Ectodermal cell (in vitro differentiated cells): ENCODE data around the gene ADAMTS18.
"Not testable (repeated sequence)": the region's sequence is repeated elsewhere in the genome, so short reads cannot be mapped to it uniquely, and the experiment has no call there.

ENCODE experiments used
- H3K27ac ChIP-seq: 2 replicates; pipeline ENCODE4 v1.7.0; 2013; ENCODE audit warnings: mild to moderate bottlenecking, low read depth, low read length; ENCODE audit not compliant: insufficient read depth, poor library complexity, severe bottlenecking
- H3K27me3 ChIP-seq: 2 replicates; pipeline ENCODE4 v1.7.0; 2013; ENCODE audit warnings: mild to moderate bottlenecking, low read length; ENCODE audit not compliant: insufficient read depth, control insufficient read depth, poor library complexity, severe bottlenecking
- H3K36me3 ChIP-seq: one replicate; pipeline ENCODE4 v1.7.0; 2013; ENCODE audit warnings: low read length; ENCODE audit not compliant: control insufficient read depth, insufficient read depth
- H3K4me1 ChIP-seq: one replicate; pipeline ENCODE4 v1.7.0; 2013; ENCODE audit warnings: low read length; ENCODE audit not compliant: control insufficient read depth, insufficient read depth
- H3K4me3 ChIP-seq: 2 replicates; pipeline ENCODE4 v1.7.0; 2013; ENCODE audit warnings: low read depth, low read length, control low read depth; ENCODE audit not compliant: insufficient read depth
- H3K9me3 ChIP-seq: 2 replicates; pipeline ENCODE4 v1.7.0; 2013; ENCODE audit warnings: mild to moderate bottlenecking, low read length, moderate library complexity; ENCODE audit not compliant: control insufficient read depth
- WGBS, 2 experiments: methylation state at CpG; one replicate each; pipeline ENCODE4 v1.1.7; 2013; ENCODE audit warnings: missing lambda C conversion rate in 2 of 2; 5-methylcytosine and 5-hydroxymethylcytosine counted together

ADAMTS18 gene

DNA sequence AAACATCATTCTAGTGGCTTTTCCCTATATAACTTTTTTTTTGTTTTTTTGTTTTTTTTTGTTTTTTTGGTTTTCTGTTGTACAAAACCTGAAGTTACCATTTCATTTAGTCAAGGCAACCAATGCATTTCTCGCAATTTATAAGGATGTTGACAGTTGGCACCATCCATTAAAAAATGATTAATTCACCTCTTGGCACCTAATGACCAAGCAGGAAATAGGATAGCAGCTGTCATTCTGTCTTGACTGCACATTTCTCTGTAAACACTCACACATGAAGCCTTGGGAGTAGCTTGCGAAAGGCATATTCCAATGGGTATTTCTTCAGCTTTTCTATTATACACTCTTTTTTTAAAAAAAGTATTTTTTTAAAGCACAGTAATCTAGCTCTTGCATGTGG, 158.2 kb downstream of the ADAMTS18 start:
- Histone ChIP-seq H3K36me3 (no peaks in the 10 kb centered on the region), H3K9me3 (no peaks in the 10 kb centered on the region), H3K4me1 (peaks cover 1% of the 10 kb centered on the region), H3K27me3 (no peaks in the 10 kb centered on the region), H3K27ac (no peak overlapping the region), H3K4me3 (no peak overlapping the region)
- WGBS, 2 experiments, result 91 to 99% methylated on average over 2 of the region's 2 CpGs

DNA sequence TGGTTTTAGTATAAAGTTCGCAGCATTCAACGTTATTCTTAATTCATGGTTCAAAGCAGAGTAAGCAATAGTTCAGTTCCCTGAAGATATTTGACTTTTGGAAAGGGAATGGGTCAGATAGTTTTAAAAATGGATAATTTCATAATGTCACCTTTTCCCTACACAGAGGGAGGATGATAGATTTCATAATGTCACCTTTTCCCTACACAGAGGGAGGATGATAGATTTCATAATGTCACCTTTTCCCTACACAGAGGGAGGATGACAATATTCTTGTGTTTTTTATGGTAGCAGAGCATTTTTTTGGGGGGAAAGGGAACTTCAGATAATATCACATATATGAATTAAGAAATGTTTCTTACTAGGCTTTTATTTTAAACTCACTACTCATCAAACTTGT, 159.5 kb downstream of the ADAMTS18 start:
- not testable (repeated sequence) for H3K4me3 ChIP-seq, H3K36me3 ChIP-seq, H3K27me3 ChIP-seq, H3K4me1 ChIP-seq, H3K9me3 ChIP-seq, H3K27ac ChIP-seq
- 94% methylated on average over 2 of the region's 2 CpGs for WGBS, 2 experiments

DNA sequence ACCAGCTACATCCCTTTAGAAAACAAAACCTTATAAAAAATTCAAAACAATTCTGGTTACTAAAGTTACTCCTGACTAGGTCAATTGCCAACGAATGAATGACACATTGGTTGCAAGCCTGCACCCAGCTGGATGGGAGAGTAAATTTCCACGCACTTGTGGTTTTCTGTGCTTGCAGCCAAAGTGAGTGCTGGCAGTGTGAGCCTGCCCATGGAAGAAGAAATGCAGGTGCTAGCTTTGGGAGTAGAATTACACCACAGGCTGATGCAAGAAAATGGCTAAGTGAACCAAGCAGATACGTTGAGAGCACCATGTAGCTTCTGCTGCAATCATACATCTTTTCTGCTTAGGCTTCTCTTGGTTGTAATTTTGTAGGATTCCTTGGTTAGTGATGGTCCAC, 161.0 kb downstream of the ADAMTS18 start:
- Histone ChIP-seq H3K27me3 (no peaks in the 10 kb centered on the region), H3K4me1 (peaks cover 4% of the 10 kb centered on the region), H3K9me3 (no peaks in the 10 kb centered on the region), H3K36me3 (no peaks in the 10 kb centered on the region), H3K4me3 (no peak overlapping the region), H3K27ac (no peak overlapping the region)
- 77 to 78% methylated on average over 3 of the region's 3 CpGs for WGBS, 2 experiments

- Histone ChIP-seq H3K36me3 (no peaks in the 10 kb centered on the region), H3K27ac (no peak overlapping the region), H3K4me1 (peaks cover 4% of the 10 kb centered on the region), H3K27me3 (no peaks in the 10 kb centered on the region), H3K9me3 (no peaks in the 10 kb centered on the region), H3K4me3 (no peak overlapping the region)
- WGBS, 2 experiments, result 72 to 78% methylated on average over 7 to 8 of the region's 8 CpGs
Measured at GRCh38 chr16:77271532-77272426, 163.1 kb downstream of the ADAMTS18 start.

- H3K27ac ChIP-seq, H3K36me3 ChIP-seq, H3K27me3 ChIP-seq, H3K4me3 ChIP-seq, H3K9me3 ChIP-seq, H3K4me1 ChIP-seq: not testable (repeated sequence)
- 100% methylated on average over 1 of the region's 1 CpG for WGBS, 2 experiments
Measured at GRCh38 chr16:77266185-77266584, 168.6 kb downstream of the ADAMTS18 start.

- Histone ChIP-seq H3K4me1 (no peaks in the 10 kb centered on the region), H3K27ac (no peak overlapping the region), H3K36me3 (no peaks in the 10 kb centered on the region), H3K9me3 (no peaks in the 10 kb centered on the region), H3K4me3 (no peak overlapping the region), H3K27me3 (no peaks in the 10 kb centered on the region)
- 71 to 83% methylated on average over 3 of the region's 3 CpGs for WGBS, 2 experiments
Measured at GRCh38 chr16:77262971-77263370, 171.9 kb downstream of the ADAMTS18 start.

DNA sequence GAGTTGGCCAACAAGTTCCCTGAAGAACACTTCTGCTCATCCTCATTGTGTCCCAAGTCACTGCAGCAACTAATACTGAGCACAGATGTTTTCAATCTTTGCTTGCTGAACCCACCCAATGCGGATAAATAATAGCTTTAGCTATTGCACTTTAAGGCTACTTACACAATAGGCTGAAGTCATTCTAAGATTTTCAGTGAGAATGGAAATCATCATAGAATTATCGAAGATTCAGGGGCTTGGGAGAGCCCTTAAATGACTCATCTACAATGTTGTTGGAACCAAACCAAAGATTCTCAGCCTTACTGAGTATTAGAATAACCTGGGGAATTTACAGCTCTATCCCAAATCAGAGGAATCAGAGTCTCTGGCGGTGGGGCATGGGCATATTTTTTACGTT, 184.4 kb downstream of the ADAMTS18 start:
- WGBS, 2 experiments, result 97 to 98% methylated on average over 4 of the region's 4 CpGs
- Histone ChIP-seq H3K27me3 (no peaks in the 10 kb centered on the region), H3K27ac (no peak overlapping the region), H3K9me3 (no peaks in the 10 kb centered on the region), H3K4me3 (no peak overlapping the region), H3K4me1 (no peaks in the 10 kb centered on the region), H3K36me3 (no peaks in the 10 kb centered on the region)

DNA sequence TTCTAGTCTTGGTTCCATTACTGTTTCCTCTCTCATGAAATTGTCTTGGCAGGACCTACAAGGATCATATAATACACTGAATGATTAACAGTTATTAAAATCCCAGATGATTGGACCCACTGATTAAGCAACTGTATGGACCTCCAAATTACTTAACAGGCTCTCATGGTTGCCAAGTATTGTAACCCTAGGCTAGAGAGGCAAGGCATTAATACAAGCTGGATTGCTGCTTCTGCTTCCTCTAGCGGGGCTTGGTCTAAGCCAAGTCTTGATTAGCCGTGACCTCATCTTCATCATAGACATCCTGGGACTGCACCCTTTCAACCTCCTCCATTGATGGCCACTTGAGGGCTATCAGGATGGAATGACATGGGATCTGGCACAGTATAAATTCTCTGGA, 188.7 kb downstream of the ADAMTS18 start:
- H3K9me3 ChIP-seq, result no peaks in the 10 kb centered on the region
- H3K27ac ChIP-seq, result no peak overlapping the region
- H3K4me1 ChIP-seq, result no peaks in the 10 kb centered on the region
- no peaks in the 10 kb centered on the region for H3K36me3 ChIP-seq
- 96 to 97% methylated on average over 2 of the region's 2 CpGs for WGBS, 2 experiments
- no peaks in the 10 kb centered on the region for H3K27me3 ChIP-seq
- H3K4me3 ChIP-seq, result no peak overlapping the region

GRCh38 chr16:77242471-77242870, 192.4 kb downstream of the ADAMTS18 start:
- not testable (repeated sequence) for H3K27ac ChIP-seq, H3K36me3 ChIP-seq, H3K9me3 ChIP-seq, H3K4me1 ChIP-seq, H3K27me3 ChIP-seq, H3K4me3 ChIP-seq
- 88 to 95% methylated on average over 5 of the region's 5 CpGs for WGBS, 2 experiments

- no peak overlapping the region for H3K4me3 ChIP-seq
- H3K36me3 ChIP-seq, result no peaks in the 10 kb centered on the region
- no peaks in the 10 kb centered on the region for H3K9me3 ChIP-seq
- no peaks in the 10 kb centered on the region for H3K4me1 ChIP-seq
- 90 to 97% methylated on average over 5 of the region's 5 CpGs for WGBS, 2 experiments
- H3K27me3 ChIP-seq, result peaks cover 6% of the 10 kb centered on the region
- H3K27ac ChIP-seq, result no peak overlapping the region
Measured at GRCh38 chr16:77238593-77238992, 196.2 kb downstream of the ADAMTS18 start.
